ENCODE measurements around the gene NUP214.

GRCh38 chr9:131237931-131238401 lies 112.6 kb downstream of the NUP214 start:
- TF ChIP-seq SUZ12 (IDR thresholded peaks at IDR 0.05; ENCODE audit: extremely low read depth, insufficient read depth, insufficient read length): no peak
- TF ChIP-seq ZNF274 (IDR thresholded peaks at IDR 0.05; ENCODE audit: low read depth, low read length): no peak
